Astrocyte of the cerebellum (primary cell): ENCODE results near the gene NXPH4.

Source experiments
- DNase-seq: peaks from one replicate; pipeline ENCODE4 v3.0.0-alpha.2; 2011; ENCODE audit warnings: low read depth
- H3K4me3 ChIP-seq: 2 replicates; pipeline ENCODE4 v1.5.1; 2011; ENCODE audit warnings: mild to moderate bottlenecking, low read depth, low read length, moderate library complexity
- in situ Hi-C: cut with HindIII; loops from 2 replicates; pipeline ENCODE4 v1.10.0; 2017; ENCODE audit warnings: low sequenced_read_pairs
- TF ChIP-seq, protein P1 (sequence below): IDR thresholded peaks from 2 replicates; pipeline ENCODE4 v1.5.1; 2012; ENCODE audit warnings: low read length, low read depth, moderate library complexity, mild to moderate bottlenecking; ENCODE audit errors: missing control alignments

The NXPH4 gene

DNA sequence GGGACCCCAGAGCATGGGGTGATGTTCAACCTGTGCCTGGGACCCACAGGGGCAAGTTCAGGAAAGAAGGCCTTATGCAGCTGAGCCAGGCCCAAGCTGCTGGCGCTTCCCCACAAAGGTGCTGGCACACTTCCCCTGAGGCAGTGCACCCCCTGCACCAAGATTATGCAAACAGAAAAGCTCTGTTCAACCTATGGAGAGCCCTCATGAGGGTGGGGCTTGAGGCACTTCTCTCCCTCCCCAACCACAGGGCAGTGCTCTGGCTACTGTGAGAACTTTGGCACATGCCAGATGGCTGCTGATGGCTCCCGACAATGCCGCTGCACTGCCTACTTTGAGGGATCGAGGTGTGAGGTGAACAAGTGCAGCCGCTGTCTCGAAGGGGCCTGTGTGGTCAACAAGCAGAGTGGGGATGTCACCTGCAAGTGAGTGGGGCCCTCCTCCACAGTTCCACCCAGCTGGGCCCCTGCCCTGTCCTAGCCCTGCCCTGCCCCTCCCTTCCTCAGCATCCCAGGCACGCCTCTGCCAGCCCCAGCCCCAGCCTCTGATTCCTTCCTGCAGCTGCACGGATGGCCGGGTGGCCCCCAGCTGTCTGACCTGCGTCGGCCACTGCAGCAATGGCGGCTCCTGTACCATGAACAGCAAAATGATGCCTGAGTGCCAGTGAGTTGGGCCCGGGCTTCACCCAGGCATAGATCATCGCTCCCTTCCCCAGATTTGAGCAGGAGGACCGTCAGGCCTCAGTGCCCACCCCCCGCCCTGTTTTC is 5.5 kb upstream of the NXPH4 start:
- DNase-seq: no peak
- TF ChIP-seq, protein P1, sequence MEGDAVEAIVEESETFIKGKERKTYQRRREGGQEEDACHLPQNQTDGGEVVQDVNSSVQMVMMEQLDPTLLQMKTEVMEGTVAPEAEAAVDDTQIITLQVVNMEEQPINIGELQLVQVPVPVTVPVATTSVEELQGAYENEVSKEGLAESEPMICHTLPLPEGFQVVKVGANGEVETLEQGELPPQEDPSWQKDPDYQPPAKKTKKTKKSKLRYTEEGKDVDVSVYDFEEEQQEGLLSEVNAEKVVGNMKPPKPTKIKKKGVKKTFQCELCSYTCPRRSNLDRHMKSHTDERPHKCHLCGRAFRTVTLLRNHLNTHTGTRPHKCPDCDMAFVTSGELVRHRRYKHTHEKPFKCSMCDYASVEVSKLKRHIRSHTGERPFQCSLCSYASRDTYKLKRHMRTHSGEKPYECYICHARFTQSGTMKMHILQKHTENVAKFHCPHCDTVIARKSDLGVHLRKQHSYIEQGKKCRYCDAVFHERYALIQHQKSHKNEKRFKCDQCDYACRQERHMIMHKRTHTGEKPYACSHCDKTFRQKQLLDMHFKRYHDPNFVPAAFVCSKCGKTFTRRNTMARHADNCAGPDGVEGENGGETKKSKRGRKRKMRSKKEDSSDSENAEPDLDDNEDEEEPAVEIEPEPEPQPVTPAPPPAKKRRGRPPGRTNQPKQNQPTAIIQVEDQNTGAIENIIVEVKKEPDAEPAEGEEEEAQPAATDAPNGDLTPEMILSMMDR: no peak
- H3K4me3 ChIP-seq: no peak overlapping the region
- in situ Hi-C loops: no loop called here

DNA sequence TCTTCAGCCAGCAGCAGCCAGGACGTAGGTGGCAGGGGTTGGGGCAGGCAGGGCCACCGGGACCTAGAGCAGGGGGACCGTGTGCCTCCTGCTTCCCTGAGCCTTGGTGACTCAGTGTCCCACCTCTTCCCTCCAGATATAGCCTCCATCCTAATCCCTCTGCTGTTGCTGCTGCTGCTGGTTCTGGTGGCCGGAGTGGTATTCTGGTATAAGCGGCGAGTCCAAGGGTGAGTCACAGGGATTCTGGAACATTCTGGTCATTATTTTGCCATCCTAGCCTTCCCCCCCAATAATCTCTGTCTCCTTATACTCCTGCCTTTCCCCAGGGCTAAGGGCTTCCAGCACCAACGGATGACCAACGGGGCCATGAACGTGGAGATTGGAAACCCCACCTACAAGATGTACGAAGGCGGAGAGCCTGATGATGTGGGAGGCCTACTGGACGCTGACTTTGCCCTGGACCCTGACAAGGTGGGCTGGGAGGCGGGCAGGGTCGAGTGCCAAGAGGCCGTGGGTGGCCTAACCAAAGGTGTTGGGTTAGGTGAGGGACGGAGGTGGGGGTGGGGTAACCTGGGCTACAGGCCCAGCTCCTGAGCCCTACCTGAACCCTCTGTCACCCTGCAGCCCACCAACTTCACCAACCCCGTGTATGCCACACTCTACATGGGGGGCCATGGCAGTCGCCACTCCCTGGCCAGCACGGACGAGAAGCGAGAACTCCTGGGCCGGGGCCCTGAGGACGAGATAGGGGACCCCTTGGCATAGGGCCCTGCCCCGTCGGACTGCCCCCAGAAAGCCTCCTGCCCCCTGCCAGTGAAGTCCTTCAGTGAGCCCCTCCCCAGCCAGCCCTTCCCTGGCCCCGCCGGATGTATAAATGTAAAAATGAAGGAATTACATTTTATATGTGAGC is 4.5 kb upstream of the NXPH4 start:
- H3K4me3 ChIP-seq: no peak overlapping the region
- no peak for DNase-seq
- in situ Hi-C loops: no loop called here
- TF ChIP-seq, protein P1: no peak

DNA sequence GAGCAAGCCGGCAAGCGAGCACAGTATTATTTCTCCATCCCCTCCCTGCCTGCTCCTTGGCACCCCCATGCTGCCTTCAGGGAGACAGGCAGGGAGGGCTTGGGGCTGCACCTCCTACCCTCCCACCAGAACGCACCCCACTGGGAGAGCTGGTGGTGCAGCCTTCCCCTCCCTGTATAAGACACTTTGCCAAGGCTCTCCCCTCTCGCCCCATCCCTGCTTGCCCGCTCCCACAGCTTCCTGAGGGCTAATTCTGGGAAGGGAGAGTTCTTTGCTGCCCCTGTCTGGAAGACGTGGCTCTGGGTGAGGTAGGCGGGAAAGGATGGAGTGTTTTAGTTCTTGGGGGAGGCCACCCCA is 3.9 kb upstream of the NXPH4 start:
- TF ChIP-seq, protein P1: no peak
- H3K4me3 ChIP-seq: no peak overlapping the region
- DNase-seq: no peak
- in situ Hi-C loops: no loop called here

DNA sequence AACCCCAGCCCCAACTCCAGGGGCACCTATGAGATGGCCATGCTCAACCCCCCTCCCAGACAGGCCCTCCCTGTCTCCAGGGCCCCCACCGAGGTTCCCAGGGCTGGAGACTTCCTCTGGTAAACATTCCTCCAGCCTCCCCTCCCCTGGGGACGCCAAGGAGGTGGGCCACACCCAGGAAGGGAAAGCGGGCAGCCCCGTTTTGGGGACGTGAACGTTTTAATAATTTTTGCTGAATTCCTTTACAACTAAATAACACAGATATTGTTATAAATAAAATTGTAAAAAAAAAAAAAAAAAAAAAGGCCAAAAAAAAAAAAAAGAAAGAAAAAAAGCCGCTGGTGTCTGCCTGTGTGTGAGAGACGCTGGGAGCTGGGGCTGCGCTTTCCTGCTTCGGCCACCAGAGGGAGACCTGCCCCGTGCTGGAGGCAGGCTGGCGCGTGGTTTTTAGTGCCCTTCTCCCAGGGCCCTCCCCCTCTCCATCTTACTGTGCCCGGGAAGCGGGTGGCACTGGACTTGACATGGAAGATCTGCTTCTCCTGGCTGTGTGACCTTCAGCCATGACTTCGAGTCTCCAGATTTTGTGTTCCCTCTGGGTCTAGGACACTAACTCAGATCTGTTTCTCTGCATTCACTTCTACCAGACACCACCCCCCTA is 3.4 kb upstream of the NXPH4 start:
- TF ChIP-seq, protein P1: peak; percentile 98
- peak; percentile 57 for DNase-seq
- H3K4me3 ChIP-seq: no peak overlapping the region
- in situ Hi-C loops: no loop called here

DNA sequence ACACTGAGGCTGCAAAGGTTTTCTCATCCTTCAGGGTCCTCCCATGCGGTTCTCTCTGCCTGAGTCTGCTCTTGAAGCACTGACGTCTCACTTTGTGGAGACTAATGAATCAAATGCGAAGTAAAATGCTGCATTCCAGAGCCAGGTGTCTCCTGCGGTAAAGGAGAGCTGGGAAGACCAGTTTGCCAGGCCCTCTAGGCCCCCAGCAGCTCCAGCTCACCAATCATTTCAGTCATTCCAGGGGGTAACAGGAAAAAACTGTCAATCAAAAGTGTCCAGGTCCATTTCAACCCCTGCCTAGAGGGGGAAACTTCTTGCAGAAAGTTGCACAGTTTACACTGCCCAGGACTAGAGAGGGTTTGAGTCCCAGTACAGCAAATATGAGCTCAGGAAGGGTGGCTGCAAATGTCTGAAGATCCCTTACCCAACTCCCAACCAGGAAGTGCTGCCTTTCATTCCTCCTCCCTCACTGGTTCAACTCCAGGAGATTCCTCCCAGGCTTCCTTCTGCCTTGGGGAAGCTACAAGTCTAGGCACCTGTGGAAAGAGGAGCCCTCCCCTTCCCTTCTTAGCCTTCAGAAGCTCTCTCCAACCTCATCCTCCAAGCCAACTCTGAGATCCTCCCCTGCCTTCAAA is 2.7 kb upstream of the NXPH4 start:
- TF ChIP-seq, protein P1: no peak
- in situ Hi-C loops: no loop called here
- no peak for DNase-seq
- H3K4me3 ChIP-seq: no peak overlapping the region

DNA sequence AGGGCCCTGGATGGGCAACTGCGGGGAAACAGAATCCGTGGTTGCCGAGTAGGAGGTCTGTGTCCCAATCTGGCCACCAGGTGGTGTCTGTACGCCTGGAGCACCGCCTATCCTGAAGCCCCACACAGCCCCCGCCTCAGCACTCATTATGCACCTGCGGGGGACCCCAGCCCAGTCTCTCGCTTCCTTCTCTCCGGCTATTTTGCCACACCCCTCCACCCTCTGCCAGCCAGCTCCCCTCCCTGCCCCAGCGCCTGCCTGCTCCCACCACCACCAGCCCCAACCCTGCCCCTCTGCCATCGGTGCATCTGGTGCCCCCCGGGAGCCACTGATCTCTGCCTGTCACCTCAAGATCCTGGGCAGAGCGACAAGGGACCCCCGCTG is 2.2 kb upstream of the NXPH4 start:
- H3K4me3 ChIP-seq: no peak overlapping the region
- DNase-seq: no peak
- TF ChIP-seq, protein P1: peak; percentile 76
- in situ Hi-C loops: no loop called here
